HG02623 (cell line): ENCODE measurements around the gene P2RY4.
A peak's percentile ranks its signal among the peaks of the same experiment; 100 is the strongest.
"Not testable (repeated sequence)": the region's sequence is repeated elsewhere in the genome, so short reads cannot be mapped to it uniquely, and the experiment has no call there.

ENCODE experiments used
- ATAC-seq: cut with Tn5 transposase; IDR thresholded peaks from one replicate; pipeline ENCODE4 v1.9.1; 2021; ENCODE audit warnings: moderate library complexity; ENCODE audit not compliant: unreplicated experiment

The P2RY4 gene

DNA sequence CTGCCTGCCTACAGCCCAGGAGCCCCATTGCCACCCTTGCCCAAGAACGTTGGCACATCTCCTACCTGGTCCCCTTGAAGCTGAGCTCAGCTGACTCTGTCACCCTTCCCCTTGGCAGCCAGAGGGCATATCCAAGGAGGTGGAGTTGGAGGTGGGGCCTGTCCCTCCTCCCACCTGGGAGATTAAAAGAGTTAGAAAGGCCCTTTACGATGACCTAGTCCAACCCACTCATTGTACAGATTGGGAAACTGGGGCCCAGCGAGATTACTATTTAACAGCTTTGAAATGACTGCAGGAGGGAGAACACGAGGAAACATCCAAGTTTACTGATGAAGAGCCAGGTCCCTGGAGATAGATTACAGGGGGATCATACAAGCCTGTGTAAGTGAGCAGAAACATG lies at the start of gene P2RY4:
TSS of gene P2RY4 (minus strand) at position 101 of the 400 bp plus-strand sequence. CDS start 580 bp downstream, outside the sequence.
- ATAC-seq, result no peak

- ATAC-seq, result no peak
These were observed 41.7 kb upstream of the P2RY4 start for GRCh38 chrX:70301716-70302115.

DNA sequence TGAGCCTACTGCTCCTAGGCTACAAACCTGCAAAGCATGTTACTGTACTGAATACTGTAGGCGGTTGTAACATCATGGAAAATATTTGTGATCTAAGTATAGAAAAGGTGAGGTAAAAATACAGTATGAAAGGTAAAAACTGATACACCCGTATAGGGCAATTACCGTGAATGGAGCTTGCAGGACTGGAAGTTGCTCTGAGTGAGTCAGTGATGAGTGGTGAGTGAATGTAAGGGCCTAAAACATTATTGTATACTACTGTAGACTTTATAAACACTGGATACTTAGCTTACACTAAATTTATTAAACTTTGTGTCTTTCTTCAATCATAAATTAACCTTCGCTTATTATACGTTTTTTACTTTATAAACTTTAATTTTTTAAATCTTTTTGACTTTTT lies 33.6 kb upstream of the P2RY4 start:
- no peak for ATAC-seq

DNA sequence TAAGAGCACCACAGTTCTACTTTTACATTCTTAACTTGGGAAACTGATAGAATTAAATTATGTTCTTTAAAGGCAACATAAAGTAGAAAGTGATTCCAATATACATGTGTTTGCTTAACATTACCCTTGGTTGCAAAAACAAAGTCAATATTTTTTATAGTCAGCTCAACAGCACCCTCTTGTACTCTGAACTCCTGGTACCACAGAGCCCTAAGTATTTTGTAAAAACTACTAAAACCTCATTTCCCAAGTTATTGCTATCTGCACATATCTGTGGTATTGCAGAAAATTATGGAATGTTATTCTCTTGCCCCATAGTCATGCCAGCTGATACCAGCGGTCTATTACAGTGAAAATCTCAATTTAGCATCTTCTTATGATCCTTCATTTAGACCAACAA lies 32.8 kb upstream of the P2RY4 start:
- ATAC-seq, result no peak

- peak; percentile 97 for ATAC-seq
These were observed 30.1 kb upstream of the P2RY4 start, which contains the start of the genes KIF4A and PDZD11 for GRCh38 chrX:70289793-70290770. KIF4A (plus strand) TSS chrX:70290104; CDS start chrX:70290459, 355 bp downstream. PDZD11 (minus strand) TSS chrX:70289927; CDS start chrX:70289341, 586 bp downstream.

DNA sequence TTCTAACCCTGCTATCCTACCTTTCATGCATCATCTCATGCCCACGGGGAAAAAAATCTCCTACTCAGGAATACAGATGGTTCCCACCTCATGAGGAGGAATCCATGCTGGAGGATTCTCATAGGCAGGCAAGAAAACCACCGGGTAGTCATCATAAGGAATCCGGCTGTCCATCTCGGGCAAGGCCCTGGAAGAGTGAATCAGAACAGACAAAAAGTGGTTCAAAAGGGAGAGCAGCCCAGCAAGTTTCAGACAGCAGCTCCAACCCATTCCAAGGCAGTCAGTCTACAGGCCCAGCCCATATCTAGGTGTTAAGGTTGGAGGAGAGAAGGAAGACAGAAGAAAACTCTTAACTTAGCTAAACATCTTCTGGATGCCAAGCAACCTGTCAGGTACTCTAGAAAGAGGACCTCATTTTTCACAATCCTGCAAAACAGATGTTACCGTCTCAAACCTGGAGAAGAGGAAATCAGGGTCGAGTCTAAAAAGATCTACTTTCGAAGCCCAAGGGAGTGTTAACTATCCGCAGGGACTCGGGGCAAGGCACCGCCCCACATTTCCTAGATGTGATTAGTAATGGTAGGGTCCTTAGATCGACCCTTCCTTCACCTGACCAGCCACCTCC lies 29.3 kb upstream of the P2RY4 start:
- peak; percentile 6 for ATAC-seq

GRCh38 chrX:70281951-70282350 lies 21.9 kb upstream of the P2RY4 start, which contains the start of gene RAB41:
RAB41 (plus strand) TSS chrX:70282172; CDS start chrX:70282218, 46 bp downstream.
- no peak for ATAC-seq

DNA sequence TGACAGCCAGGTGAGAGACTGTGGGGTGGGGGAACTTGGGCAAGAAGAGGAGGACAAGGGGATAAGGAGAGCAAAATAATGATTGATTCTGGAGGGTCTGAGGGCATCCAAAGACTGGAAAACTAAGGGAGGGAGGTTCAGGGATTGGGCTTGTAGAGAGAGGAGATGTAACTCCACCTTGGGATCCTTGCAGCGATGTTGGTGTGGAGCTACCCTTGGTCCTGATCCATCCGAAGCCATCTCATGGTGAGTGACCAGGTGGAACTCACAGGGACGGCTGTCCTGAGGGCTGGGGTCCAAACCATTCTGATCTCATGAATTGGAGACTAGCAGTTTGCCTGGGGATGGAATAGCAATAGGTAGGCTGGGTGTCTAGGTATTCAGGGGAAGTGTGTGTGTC lies 20.6 kb upstream of the P2RY4 start:
- no peak for ATAC-seq

- no peak for ATAC-seq
These were observed 19.1 kb upstream of the P2RY4 start for GRCh38 chrX:70279081-70279480.

- ATAC-seq, result not testable (repeated sequence)
These were observed 14.0 kb upstream of the P2RY4 start for GRCh38 chrX:70274029-70274428.

DNA sequence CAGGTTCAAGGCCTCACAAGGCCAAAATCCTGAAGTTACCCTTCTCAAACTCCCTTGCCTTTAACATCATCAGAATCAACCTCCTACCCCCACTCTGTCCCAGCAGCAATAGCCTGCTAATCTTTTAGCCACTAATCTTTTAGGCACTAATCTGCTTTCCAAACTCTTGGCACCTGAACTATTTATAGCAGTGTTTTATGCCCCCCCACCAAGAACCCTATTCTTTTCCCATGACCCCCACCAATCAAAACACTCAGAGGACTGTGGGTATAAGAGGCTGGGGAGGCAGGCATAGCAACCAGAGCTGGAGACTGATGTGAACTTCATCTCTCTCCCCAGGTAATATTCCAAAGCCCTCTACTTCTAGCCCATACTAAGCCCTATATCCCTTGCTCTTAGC lies 8.0 kb upstream of the P2RY4 start, which contains the start of gene ARR3:
TSS of gene ARR3 (plus strand) at position 301 of the 400 bp plus-strand sequence. CDS start 1,052 bp downstream, outside the sequence.
- no peak for ATAC-seq

DNA sequence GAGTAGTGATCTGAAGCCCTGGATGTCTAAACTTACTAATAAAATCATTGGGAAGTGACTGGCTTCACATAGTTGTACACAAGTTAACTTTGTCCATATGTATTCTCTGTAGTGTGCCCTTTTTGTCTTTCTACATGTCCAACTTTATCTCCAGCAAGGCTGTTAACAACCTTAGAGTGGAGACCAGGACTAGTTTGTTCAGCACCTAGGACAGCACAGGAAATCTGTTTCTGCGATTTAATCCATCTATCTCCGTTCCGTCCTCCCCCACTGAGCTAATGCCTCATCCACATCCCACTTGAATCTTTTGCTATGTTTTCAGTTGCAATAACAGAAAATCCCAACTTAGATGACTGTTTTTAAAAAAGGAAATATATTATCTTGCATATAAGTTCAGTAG lies 4.8 kb upstream of the P2RY4 start:
- no peak for ATAC-seq

- ATAC-seq, result peak; percentile 58
These were observed 3.1 kb upstream of the P2RY4 start for GRCh38 chrX:70262952-70263567.

- ATAC-seq, result no peak
These were observed 2.3 kb downstream of the P2RY4 start for GRCh38 chrX:70257423-70258288.

- no peak for ATAC-seq
These were observed 4.6 kb downstream of the P2RY4 start for GRCh38 chrX:70255452-70255851.

- ATAC-seq, result no peak
These were observed 5.1 kb downstream of the P2RY4 start for GRCh38 chrX:70254909-70255308.

DNA sequence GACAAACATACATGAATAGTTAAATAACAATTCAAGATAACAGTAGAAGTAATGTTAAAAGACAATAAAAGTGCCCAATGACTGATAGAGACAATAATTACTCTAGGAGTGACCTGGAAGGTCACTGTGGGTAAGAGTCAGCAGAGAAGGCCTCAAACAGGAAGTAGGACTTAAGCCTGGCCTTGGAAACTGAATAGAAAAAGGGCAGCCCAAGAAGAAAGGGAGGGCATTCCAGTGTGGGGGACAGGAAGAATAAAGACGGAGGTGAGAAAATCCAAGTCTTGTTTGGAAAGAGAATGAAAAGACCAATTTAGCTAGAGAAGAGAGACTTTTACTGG lies 6.0 kb downstream of the P2RY4 start:
- ATAC-seq, result no peak

DNA sequence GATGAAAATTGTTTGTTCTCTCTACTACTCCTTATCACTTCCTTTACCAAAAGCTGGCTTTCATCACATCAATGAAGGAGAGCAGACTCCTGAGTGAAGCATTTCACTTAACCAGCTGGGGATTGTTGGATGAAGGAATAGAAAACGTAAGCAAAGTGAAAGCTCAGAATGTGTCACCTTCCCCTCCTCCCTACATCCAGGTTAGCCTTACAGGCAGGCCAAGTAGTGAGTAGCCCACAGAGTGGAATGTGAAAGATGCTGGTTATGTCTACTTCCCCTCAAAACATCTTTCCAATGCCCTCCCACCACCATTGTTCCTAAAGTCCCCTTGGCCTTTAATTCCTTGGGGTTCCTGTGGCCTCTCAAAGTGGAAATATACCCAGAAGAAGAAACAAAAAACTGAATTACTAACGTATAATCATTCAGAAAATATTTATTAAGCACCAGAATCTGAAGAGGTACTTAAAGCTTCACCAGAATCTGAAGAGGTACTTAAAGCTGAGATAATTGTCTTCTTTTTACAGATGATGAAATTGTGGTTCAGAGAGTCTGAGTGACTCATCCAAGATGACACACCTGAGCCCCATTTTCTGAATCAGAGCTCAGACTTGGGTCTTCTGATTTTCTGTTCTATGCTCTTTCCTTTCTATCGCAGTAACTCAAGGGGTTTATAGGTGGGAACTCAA lies 6.5 kb downstream of the P2RY4 start:
- no peak for ATAC-seq

GRCh38 chrX:70252491-70252890 lies 7.5 kb downstream of the P2RY4 start:
- no peak for ATAC-seq

- no peak for ATAC-seq
These were observed 12.8 kb downstream of the P2RY4 start for GRCh38 chrX:70247252-70247651.
